22Rv1 (cell line): ENCODE data around the gene SLC47A1.

Source experiments
- ZFX ChIP-seq: fragments of 450-650 bp; IDR thresholded peaks from 2 replicates; pipeline ENCODE4 v1.6.1; 2017; ENCODE audit warnings: antibody characterized with exemption, borderline replicate concordance
- TF ChIP-seq, protein P1 (sequence below): fragments of 450-650 bp; IDR thresholded peaks from 2 replicates; pipeline ENCODE4 v1.5.1; 2017; ENCODE audit warnings: mild to moderate bottlenecking

DNA sequence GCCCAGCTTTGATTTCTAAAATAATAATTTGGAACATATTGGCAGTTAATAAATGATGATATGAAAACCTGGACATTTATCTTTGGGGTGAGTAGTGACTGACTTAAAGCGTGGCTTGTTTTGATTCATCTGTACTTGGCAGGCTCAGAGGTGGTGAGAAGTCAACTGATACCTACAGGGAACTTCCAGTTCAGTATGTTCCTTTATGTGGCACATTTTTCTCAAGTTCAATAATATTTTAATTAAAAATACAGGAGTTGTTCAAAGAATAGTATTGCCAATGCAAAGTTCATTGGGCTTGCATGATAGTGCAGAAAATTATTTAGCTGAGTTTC, 34.3 kb downstream of the SLC47A1 start:
- TF ChIP-seq, protein P1, sequence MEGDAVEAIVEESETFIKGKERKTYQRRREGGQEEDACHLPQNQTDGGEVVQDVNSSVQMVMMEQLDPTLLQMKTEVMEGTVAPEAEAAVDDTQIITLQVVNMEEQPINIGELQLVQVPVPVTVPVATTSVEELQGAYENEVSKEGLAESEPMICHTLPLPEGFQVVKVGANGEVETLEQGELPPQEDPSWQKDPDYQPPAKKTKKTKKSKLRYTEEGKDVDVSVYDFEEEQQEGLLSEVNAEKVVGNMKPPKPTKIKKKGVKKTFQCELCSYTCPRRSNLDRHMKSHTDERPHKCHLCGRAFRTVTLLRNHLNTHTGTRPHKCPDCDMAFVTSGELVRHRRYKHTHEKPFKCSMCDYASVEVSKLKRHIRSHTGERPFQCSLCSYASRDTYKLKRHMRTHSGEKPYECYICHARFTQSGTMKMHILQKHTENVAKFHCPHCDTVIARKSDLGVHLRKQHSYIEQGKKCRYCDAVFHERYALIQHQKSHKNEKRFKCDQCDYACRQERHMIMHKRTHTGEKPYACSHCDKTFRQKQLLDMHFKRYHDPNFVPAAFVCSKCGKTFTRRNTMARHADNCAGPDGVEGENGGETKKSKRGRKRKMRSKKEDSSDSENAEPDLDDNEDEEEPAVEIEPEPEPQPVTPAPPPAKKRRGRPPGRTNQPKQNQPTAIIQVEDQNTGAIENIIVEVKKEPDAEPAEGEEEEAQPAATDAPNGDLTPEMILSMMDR: no peak
- no peak for TF ChIP-seq ZFX
